ENCODE data around the gene NQO2. TPM values are rescaled to one million over a fixed set of nuclear protein-coding genes. Genes with fewer than 3 reads are reported as not detected.

Gene NQO2
- total RNA-seq, 3 donors from 2014 or later (not counting 1 experiment from before 2014, with no cell fraction given) = 13.1 to 21.7 (median 16.2) TPM

DNA sequence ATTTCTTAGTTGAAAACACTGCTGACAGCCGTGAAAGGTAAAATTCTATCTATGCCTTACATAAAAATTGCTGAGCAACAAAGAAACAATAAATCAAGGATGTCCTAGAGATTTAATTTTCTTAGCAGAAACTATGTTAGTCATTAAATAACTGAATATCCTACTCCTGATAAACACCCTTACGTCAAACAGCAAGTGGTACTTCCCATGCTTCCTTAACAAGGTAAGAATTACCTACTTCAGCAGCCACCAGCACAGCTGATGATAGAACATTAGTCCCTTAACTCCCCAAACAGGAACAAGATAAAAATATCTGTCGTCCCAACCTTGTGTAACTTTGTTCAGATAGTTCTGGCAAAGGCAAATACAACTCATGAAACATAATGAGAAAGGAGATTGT is 37.1 kb upstream of the NQO2 start:
- WGBS (ENCODE audit: insufficient coverage) = 85% methylated on average over 1 of the region's 3 CpGs
- TF ChIP-seq, protein P1, sequence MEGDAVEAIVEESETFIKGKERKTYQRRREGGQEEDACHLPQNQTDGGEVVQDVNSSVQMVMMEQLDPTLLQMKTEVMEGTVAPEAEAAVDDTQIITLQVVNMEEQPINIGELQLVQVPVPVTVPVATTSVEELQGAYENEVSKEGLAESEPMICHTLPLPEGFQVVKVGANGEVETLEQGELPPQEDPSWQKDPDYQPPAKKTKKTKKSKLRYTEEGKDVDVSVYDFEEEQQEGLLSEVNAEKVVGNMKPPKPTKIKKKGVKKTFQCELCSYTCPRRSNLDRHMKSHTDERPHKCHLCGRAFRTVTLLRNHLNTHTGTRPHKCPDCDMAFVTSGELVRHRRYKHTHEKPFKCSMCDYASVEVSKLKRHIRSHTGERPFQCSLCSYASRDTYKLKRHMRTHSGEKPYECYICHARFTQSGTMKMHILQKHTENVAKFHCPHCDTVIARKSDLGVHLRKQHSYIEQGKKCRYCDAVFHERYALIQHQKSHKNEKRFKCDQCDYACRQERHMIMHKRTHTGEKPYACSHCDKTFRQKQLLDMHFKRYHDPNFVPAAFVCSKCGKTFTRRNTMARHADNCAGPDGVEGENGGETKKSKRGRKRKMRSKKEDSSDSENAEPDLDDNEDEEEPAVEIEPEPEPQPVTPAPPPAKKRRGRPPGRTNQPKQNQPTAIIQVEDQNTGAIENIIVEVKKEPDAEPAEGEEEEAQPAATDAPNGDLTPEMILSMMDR (IDR thresholded peaks at IDR 0.05) = no peak
- intact Hi-C loops (cut with micrococcal nuclease) = no loop called here
- Mint-ChIP-seq H3K4me3 (no peak overlapping the region), H3K9me3 (no peaks in the 10 kb centered on the region), H3K36me3 (no peaks in the 10 kb centered on the region), H3K27me3 (ENCODE audit: low read depth in 2 of 2) (no peaks in the 10 kb centered on the region), H3K4me1 (peaks cover 45 to 50% of the 10 kb centered on the region in 2 donors), H3K27ac (no peak overlapping the region)
- Histone ChIP-seq H3K4me3 (ENCODE audit: low read length) (no peak overlapping the region), H3K4me1 (ENCODE audit: control insufficient read depth, insufficient read depth, low read length) (peaks cover 13% of the 10 kb centered on the region), H3K9me3 (ENCODE audit: control insufficient read depth, insufficient read depth, low read length) (no peaks in the 10 kb centered on the region), H3K27me3 (ENCODE audit: control insufficient read depth, insufficient read depth, low read length) (no peaks in the 10 kb centered on the region), H3K36me3 (ENCODE audit: control insufficient read depth, insufficient read depth, low read length) (peaks cover 2% of the 10 kb centered on the region), H3K27ac (ENCODE audit: low read length) (no peak overlapping the region)
- ATAC-seq (no peak), DNase-seq (no peak)

DNA sequence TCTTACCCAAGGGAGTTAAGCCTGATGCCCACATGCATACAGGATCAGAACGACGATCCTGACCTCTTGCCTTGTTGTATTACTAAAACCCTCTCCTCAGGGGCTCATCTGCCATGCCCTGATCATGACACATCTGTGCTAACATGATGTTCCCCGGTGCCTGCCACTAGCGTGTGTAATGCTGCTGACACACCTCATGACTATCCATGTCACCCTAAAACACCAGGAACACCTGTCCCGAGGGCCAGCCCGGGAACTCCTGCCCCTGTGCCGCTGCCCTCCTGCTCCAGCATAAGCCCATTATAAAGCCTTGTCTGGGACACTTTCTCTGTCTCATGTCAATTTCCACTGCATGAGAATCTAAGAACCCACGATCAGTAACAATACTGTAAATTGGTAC is 35.9 kb upstream of the NQO2 start:
- Mint-ChIP-seq H3K36me3 (no peaks in the 10 kb centered on the region), H3K27me3 (ENCODE audit: low read depth in 2 of 2) (no peaks in the 10 kb centered on the region), H3K4me1 (peaks cover 44 to 48% of the 10 kb centered on the region in 2 donors), H3K27ac (no peak overlapping the region), H3K9me3 (no peaks in the 10 kb centered on the region), H3K4me3 (no peak overlapping the region)
- TF ChIP-seq, protein P1 (IDR thresholded peaks at IDR 0.05) = no peak
- Histone ChIP-seq H3K9me3 (ENCODE audit: control insufficient read depth, insufficient read depth, low read length) (no peaks in the 10 kb centered on the region), H3K4me1 (ENCODE audit: control insufficient read depth, insufficient read depth, low read length) (peaks cover 1% of the 10 kb centered on the region), H3K27me3 (ENCODE audit: control insufficient read depth, insufficient read depth, low read length) (no peaks in the 10 kb centered on the region), H3K4me3 (ENCODE audit: low read length) (no peak overlapping the region), H3K27ac (ENCODE audit: low read length) (no peak overlapping the region), H3K36me3 (ENCODE audit: control insufficient read depth, insufficient read depth, low read length) (peaks cover 2% of the 10 kb centered on the region)
- WGBS (ENCODE audit: insufficient coverage) = 94% methylated on average over 7 of the region's 8 CpGs
- DNase-seq (no peak), ATAC-seq (no peak)
- intact Hi-C loops (cut with micrococcal nuclease) = no loop called here

DNA sequence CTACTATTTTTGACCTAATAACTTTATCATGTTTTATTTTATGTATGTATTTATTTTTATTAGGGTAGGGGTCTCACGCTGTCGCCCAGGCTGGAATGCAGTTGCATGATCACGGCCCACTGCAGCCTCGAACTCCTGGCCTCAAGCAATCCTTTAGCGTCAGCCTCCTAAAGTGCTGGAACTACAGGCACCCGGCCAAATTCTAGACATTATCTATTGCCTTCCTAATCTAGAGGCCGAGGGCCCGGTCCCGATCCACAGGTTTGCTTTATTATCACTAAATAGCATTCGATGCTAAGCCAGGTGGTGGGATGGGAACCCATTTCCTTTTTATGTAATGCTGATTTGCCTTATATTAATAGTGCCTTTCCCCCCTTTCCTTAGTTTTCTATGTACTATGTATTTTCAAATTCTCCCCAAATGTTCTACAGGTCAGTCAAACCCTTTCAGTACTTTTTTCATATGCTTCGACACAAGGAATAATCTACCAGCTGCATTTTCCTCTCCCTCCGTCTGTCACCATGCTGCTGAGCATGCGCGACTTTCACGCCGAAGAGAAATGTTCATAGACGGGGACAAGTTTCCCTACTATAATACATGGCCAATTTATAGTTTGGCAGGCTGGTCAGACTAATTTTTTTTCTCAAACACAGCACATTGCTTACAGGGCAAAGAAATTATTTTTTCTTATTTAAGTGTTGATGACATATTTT is 34.7 kb upstream of the NQO2 start:
- H3K36me3 ChIP-seq (ENCODE audit: control insufficient read depth, insufficient read depth, low read length) = peaks cover 2% of the 10 kb centered on the region
- no peak overlapping the region for H3K27ac ChIP-seq (ENCODE audit: low read length)
- H3K27me3 Mint-ChIP-seq (ENCODE audit: low read depth in 2 of 2) = no peaks in the 10 kb centered on the region
- H3K4me3 Mint-ChIP-seq = no peak overlapping the region
- WGBS (ENCODE audit: insufficient coverage) = 95% methylated on average over 13 of the region's 17 CpGs
- no peaks in the 10 kb centered on the region for H3K36me3 Mint-ChIP-seq
- H3K27me3 ChIP-seq (ENCODE audit: control insufficient read depth, insufficient read depth, low read length) = no peaks in the 10 kb centered on the region
- H3K4me1 Mint-ChIP-seq = peaks cover 50 to 54% of the 10 kb centered on the region in 2 donors
- H3K27ac Mint-ChIP-seq = no peak overlapping the region
- TF ChIP-seq, protein P1 (IDR thresholded peaks at IDR 0.05) = no peak
- DNase-seq = no peak
- no peaks in the 10 kb centered on the region for H3K9me3 ChIP-seq (ENCODE audit: control insufficient read depth, insufficient read depth, low read length)
- no peaks in the 10 kb centered on the region for H3K4me1 ChIP-seq (ENCODE audit: control insufficient read depth, insufficient read depth, low read length)
- no peaks in the 10 kb centered on the region for H3K9me3 Mint-ChIP-seq
- no peak for ATAC-seq
- intact Hi-C loops (cut with micrococcal nuclease) = no loop called here
- H3K4me3 ChIP-seq (ENCODE audit: low read length) = no peak overlapping the region

DNA sequence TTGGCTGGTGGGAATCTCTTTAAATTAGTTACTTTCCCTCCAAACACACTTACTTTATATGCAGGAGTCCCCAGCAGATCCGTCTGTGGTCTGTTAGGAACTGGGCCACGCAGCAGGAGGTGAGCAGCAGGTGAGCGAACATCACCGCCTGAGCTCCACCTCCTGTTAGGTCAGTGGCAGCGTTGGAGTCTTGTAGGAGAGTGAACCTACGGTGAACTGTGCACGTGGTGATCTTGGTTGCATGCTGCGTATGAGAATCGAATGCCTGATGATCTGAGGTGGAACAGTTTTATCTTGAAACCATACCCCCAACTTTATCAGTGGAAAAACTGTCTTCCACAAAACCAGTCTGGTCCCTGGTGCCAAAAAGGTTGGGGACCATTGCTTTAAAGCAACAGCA is 33.3 kb upstream of the NQO2 start:
- Mint-ChIP-seq H3K4me3 (no peak overlapping the region), H3K27ac (peak overlapping the region; percentile 27 to 67), H3K9me3 (no peaks in the 10 kb centered on the region), H3K36me3 (no peaks in the 10 kb centered on the region), H3K27me3 (ENCODE audit: low read depth in 2 of 2) (no peaks in the 10 kb centered on the region), H3K4me1 (peaks cover 52 to 63% of the 10 kb centered on the region in 2 donors)
- peaks cover 2% of the 10 kb centered on the region for H3K36me3 ChIP-seq (ENCODE audit: control insufficient read depth, insufficient read depth, low read length)
- H3K9me3 ChIP-seq (ENCODE audit: control insufficient read depth, insufficient read depth, low read length) = no peaks in the 10 kb centered on the region
- WGBS (ENCODE audit: insufficient coverage) = 89% methylated on average over 8 of the region's 9 CpGs
- H3K27ac ChIP-seq (ENCODE audit: low read length) = no peak overlapping the region
- no peak for ATAC-seq
- H3K27me3 ChIP-seq (ENCODE audit: control insufficient read depth, insufficient read depth, low read length) = no peaks in the 10 kb centered on the region
- H3K4me3 ChIP-seq (ENCODE audit: low read length) = no peak overlapping the region
- peaks cover 7% of the 10 kb centered on the region for H3K4me1 ChIP-seq (ENCODE audit: control insufficient read depth, insufficient read depth, low read length)
- DNase-seq = no peak
- intact Hi-C loops (cut with micrococcal nuclease) = no loop called here
- TF ChIP-seq, protein P1 (IDR thresholded peaks at IDR 0.05) = no peak
